ENCODE results near the gene PRKCG.
"Not testable (repeated sequence)": the region's sequence is repeated elsewhere in the genome, so short reads cannot be mapped to it uniquely, and the experiment has no call there.

PRKCG gene

GRCh38 chr19:53881482-53882390, at the start of gene PRKCG:
Gene PRKCG, plus strand, starts transcription at chr19:53882197. Its CDS starts 298 bp downstream, at chr19:53882495.
- H3K9me3 Mint-ChIP-seq, result no peaks in the 10 kb centered on the region
- no peaks in the 10 kb centered on the region for H3K27me3 Mint-ChIP-seq
- ATAC-seq (peak; percentile 57), DNase-seq (peak; percentile 42 to 44)
- peak within 1 kb of the TSS; percentile 7 to 64 for H3K4me3 Mint-ChIP-seq
- H3K4me1 Mint-ChIP-seq, result peaks cover 28% of the 10 kb centered on the region
- H3K27ac Mint-ChIP-seq, result no peak within 1 kb of the TSS

GRCh38 chr19:53832861-53833260, 49.1 kb upstream of the PRKCG start:
- H3K9me3 Mint-ChIP-seq, H3K4me3 Mint-ChIP-seq, H3K4me1 Mint-ChIP-seq, DNase-seq, ATAC-seq, H3K27ac Mint-ChIP-seq: not testable (repeated sequence)
- peaks cover 44% of the 10 kb centered on the region for H3K27me3 Mint-ChIP-seq

GRCh38 chr19:53838446-53838845, 43.6 kb upstream of the PRKCG start:
- ATAC-seq, H3K4me3 Mint-ChIP-seq, H3K9me3 Mint-ChIP-seq, H3K4me1 Mint-ChIP-seq, DNase-seq: not testable (repeated sequence)
- H3K27me3 Mint-ChIP-seq, result peaks cover 23% of the 10 kb centered on the region
- peak overlapping the region in 1 of 2 donors; percentile 27 for H3K27ac Mint-ChIP-seq

GRCh38 chr19:53840241-53840640, 41.8 kb upstream of the PRKCG start:
- not testable (repeated sequence) for H3K9me3 Mint-ChIP-seq, H3K27me3 Mint-ChIP-seq, ATAC-seq, H3K4me3 Mint-ChIP-seq, H3K27ac Mint-ChIP-seq, H3K4me1 Mint-ChIP-seq, DNase-seq

GRCh38 chr19:53840914-53841313, 41.1 kb upstream of the PRKCG start:
- not testable (repeated sequence) for H3K4me1 Mint-ChIP-seq, H3K9me3 Mint-ChIP-seq, ATAC-seq, DNase-seq, H3K4me3 Mint-ChIP-seq, H3K27me3 Mint-ChIP-seq, H3K27ac Mint-ChIP-seq

- peaks cover 29% of the 10 kb centered on the region for H3K27me3 Mint-ChIP-seq
- no peak overlapping the region for H3K4me3 Mint-ChIP-seq
- H3K27ac Mint-ChIP-seq, result no peak overlapping the region
- ATAC-seq (no peak), DNase-seq (no peak)
- no peaks in the 10 kb centered on the region for H3K9me3 Mint-ChIP-seq
- H3K4me1 Mint-ChIP-seq, result no peaks in the 10 kb centered on the region
These were observed 37.1 kb upstream of the PRKCG start for GRCh38 chr19:53844849-53845246.

- no peak for ATAC-seq
- H3K4me1 Mint-ChIP-seq, result peaks cover 9% of the 10 kb centered on the region
- H3K9me3 Mint-ChIP-seq, result no peaks in the 10 kb centered on the region
- H3K27me3 Mint-ChIP-seq, result peaks cover 46% of the 10 kb centered on the region
- H3K4me3 Mint-ChIP-seq, result no peak overlapping the region
- no peak overlapping the region for H3K27ac Mint-ChIP-seq
- DNase-seq, result no peak
These were observed 34.4 kb upstream of the PRKCG start for GRCh38 chr19:53847555-53847954.

- ATAC-seq, result no peak
- no peak overlapping the region for H3K27ac Mint-ChIP-seq
- no peaks in the 10 kb centered on the region for H3K9me3 Mint-ChIP-seq
- DNase-seq, result no peak
- H3K4me3 Mint-ChIP-seq, result no peak overlapping the region
- H3K27me3 Mint-ChIP-seq, result peaks cover 50% of the 10 kb centered on the region
- H3K4me1 Mint-ChIP-seq, result peaks cover 12% of the 10 kb centered on the region
These were observed 32.7 kb upstream of the PRKCG start for GRCh38 chr19:53849237-53849676.

GRCh38 chr19:53853707-53854106, 28.3 kb upstream of the PRKCG start:
- H3K9me3 Mint-ChIP-seq, result no peaks in the 10 kb centered on the region
- no peak overlapping the region for H3K27ac Mint-ChIP-seq
- no peak overlapping the region for H3K4me3 Mint-ChIP-seq
- ATAC-seq, result no peak
- H3K27me3 Mint-ChIP-seq, result peaks cover 43% of the 10 kb centered on the region
- H3K4me1 Mint-ChIP-seq, result peaks cover 12% of the 10 kb centered on the region
- no peak for DNase-seq

- no peak for ATAC-seq
- H3K4me3 Mint-ChIP-seq, result no peak overlapping the region
These were observed 17.6 kb upstream of the PRKCG start for GRCh38 chr19:53864308-53864836.

GRCh38 chr19:53865523-53865917, 16.5 kb upstream of the PRKCG start:
- Mint-ChIP-seq H3K9me3 (no peaks in the 10 kb centered on the region), H3K4me3 (peak overlapping the region; percentile 92 to 98), H3K27ac (no peak overlapping the region), H3K4me1 (peaks cover 30% of the 10 kb centered on the region), H3K27me3 (no peaks in the 10 kb centered on the region)
- DNase-seq (no peak), ATAC-seq (no peak)

More at GRCh38 chr19:53864308-53864836, 17.6 kb upstream of the PRKCG start:
- no peak for DNase-seq
- H3K9me3 Mint-ChIP-seq, result no peaks in the 10 kb centered on the region
- H3K4me1 Mint-ChIP-seq, result peaks cover 28% of the 10 kb centered on the region
- no peak overlapping the region for H3K27ac Mint-ChIP-seq
- H3K27me3 Mint-ChIP-seq, result no peaks in the 10 kb centered on the region

GRCh38 chr19:53865918-53866864, 15.8 kb upstream of the PRKCG start:
- Mint-ChIP-seq H3K4me1 (peaks cover 37% of the 10 kb centered on the region), H3K9me3 (no peaks in the 10 kb centered on the region)
- ATAC-seq, result peak; percentile 40

GRCh38 chr19:53866865-53867224, 15.2 kb upstream of the PRKCG start:
- DNase-seq, result no peak

More at GRCh38 chr19:53865918-53866864, 15.8 kb upstream of the PRKCG start:
- Mint-ChIP-seq H3K27ac (peak overlapping the region; percentile 91 to 99), H3K4me3 (peak overlapping the region; percentile 92 to 98), H3K27me3 (no peaks in the 10 kb centered on the region)
- peak; percentile 55 to 63 for DNase-seq

GRCh38 chr19:53867225-53868090, 14.5 kb upstream of the PRKCG start, which contains the start of gene MYADM:
Gene MYADM, plus strand, starts transcription at chr19:53867883. Its CDS starts 5,647 bp downstream, at chr19:53873530.
- peaks cover 45% of the 10 kb centered on the region for H3K4me1 Mint-ChIP-seq

More at GRCh38 chr19:53866865-53867224, 15.2 kb upstream of the PRKCG start:
- H3K27ac Mint-ChIP-seq, result peak overlapping the region; percentile 99
- no peak for ATAC-seq
- no peaks in the 10 kb centered on the region for H3K9me3 Mint-ChIP-seq
- peak overlapping the region; percentile 92 to 98 for H3K4me3 Mint-ChIP-seq
- no peaks in the 10 kb centered on the region for H3K27me3 Mint-ChIP-seq
- peaks cover 43% of the 10 kb centered on the region for H3K4me1 Mint-ChIP-seq

More at GRCh38 chr19:53867225-53868090, 14.5 kb upstream of the PRKCG start, which contains the start of gene MYADM:
- peak; percentile 89 for ATAC-seq
- peak; percentile 99 for DNase-seq
- peak within 1 kb of the TSS; percentile 99 for H3K27ac Mint-ChIP-seq
- H3K4me3 Mint-ChIP-seq, result peak within 1 kb of the TSS; percentile 92 to 98
- H3K27me3 Mint-ChIP-seq, result no peaks in the 10 kb centered on the region
- H3K9me3 Mint-ChIP-seq, result no peaks in the 10 kb centered on the region

Measured in stimulated activated naive CD8-positive, alpha-beta T cell treated with anti-CD3 and anti-CD28 coated beads, Interleukin-15, amount 100 ng/mL, for 72 hours (primary cell).